GM12864 (cell line): Measurements from ENCODE around the gene CEP78.

Experiments
- DNase-seq: peaks from one replicate; pipeline ENCODE4 v3.0.0-alpha.2; 2011; ENCODE audit warnings: low read depth
- H3K4me3 ChIP-seq: 2 replicates; pipeline ENCODE4 v1.5.1; 2011; ENCODE audit warnings: mild to moderate bottlenecking, low read depth, low read length, control low read depth
- CTCF ChIP-seq: IDR thresholded peaks from 2 replicates; pipeline ENCODE4 v1.5.1; 2011; ENCODE audit warnings: low read depth, mild to moderate bottlenecking, moderate library complexity, low read length, control low read depth, inconsistent platforms; ENCODE audit errors: missing control alignments

The CEP78 gene

DNA sequence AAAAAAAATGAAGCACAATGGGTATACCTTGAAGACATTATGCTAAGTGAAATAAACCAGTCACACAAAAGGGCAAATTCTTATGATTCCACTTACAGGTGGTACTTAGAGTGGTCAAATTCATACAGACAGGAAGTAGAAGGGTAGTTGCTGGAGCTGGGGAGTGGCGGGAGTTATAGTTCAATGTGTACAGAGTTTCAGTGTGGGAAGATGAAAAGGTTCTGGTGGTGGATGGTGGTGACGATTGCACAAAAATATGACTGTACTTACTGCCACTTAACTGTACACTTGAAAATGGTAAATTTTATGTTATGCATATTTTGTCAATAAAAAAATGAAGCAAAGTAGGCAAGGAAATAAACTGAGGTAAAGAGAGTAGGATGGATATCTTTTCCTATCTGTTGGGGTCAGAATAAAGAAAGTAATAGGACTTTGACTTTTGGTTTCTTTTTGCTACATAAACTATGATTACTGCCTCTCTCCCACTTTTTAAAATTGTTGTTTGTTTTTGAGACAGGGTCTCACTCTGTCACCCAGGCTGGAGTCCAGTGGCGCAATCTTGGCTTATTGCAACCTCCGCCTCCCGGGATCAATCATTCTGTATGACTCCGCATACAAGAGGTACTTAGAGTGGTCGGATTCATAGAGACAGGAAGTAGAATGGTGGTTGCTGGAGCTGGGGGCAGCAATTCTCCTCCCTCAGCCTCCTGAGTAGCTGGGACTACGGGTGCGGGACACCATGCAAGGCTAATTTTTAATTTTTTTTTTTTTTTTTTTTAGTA lies 57.0 kb downstream of the CEP78 start:
- DNase-seq: no peak
- no peak for TF ChIP-seq CTCF
- H3K4me3 ChIP-seq: no peak overlapping the region

GRCh38 chr9:78294290-78295176 lies 58.7 kb downstream of the CEP78 start:
- DNase-seq: no peak
- no peak overlapping the region for H3K4me3 ChIP-seq
- no peak for TF ChIP-seq CTCF

GRCh38 chr9:78295177-78295575 lies 59.3 kb downstream of the CEP78 start:
- DNase-seq: no peak
- no peak overlapping the region for H3K4me3 ChIP-seq
- TF ChIP-seq CTCF: no peak

GRCh38 chr9:78295731-78296130 lies 59.9 kb downstream of the CEP78 start:
- no peak overlapping the region for H3K4me3 ChIP-seq
- no peak for TF ChIP-seq CTCF
- no peak for DNase-seq

DNA sequence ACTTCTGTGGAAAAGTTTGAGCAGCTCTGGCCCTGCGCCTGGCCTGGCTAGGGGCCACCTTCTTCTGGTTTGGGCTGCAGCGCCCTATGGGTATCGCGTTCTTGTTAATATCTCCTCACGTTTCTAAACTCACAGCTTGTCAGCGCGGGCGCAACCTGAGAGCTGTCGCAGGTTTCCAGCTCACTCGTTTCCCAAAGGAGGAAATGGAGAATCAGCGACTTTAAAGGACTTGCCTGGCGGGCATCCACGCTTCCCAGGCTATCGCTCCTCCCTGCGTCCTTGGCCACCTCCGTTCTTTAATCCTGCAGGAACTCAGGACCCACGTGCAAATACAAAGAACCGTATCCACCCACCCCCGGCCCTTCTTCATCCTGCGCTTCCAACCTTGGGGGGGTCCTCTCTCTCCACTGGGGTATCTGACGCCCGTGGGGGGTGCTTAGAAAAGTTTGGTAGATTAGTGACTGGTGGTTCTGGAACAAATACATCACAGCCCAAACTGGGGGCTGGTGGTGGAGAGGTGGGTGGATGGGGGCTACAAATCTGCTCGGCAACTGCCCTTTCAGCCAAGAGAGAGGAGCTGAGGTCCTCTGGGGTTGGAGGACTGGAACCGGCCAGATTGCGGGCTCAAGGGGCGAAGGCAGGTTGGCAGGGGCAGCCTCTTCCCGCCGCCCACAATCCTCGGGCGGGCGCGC lies 60.5 kb downstream of the CEP78 start:
- DNase-seq: no peak
- TF ChIP-seq CTCF: no peak
- peak overlapping the region; percentile 89 for H3K4me3 ChIP-seq

GRCh38 chr9:78296893-78297671 lies 61.2 kb downstream of the CEP78 start, which contains the start of gene PSAT1:
PSAT1 (plus strand) TSS chr9:78297125; CDS start chr9:78297211, 86 bp downstream.
- H3K4me3 ChIP-seq: peak within 1 kb of the TSS; percentile 89
- TF ChIP-seq CTCF: no peak
- peak; percentile 87 for DNase-seq
